ENCODE data around the gene LIN9. TPM values are rescaled to one million over a fixed set of nuclear protein-coding genes. Genes with fewer than 3 reads are reported as not detected.
A peak's percentile ranks its signal among the peaks of the same experiment; 100 is the strongest.

LIN9 gene
- total and polyA plus RNA-seq, 5 donors from 2014 or later: 3.1 to 6.7 (median 4.3) TPM

DNA sequence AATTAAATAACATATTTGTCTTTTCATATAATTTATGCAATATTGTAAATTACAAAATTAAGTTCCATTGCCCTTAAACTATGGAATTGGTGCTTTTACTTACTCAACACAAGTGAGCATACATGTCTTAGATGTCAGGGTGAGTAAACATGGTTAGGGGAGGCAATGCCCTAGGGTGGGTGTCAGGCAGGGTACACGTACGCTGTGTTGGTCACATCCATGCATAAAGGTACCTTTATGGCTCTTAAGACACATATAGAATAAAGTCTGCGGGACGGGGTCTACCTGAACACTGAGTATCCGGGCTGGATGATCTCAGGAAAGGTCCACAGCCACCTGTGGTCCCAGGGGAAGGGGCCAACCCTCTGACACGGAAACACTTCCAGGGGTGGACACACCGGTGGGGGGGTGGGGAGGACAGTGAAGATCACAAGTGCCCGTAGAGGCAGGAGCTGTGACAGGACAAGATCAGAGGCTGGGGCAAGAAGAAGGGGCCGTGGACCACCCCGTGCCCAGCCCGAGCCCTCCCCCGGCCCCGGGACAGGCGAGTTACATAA is 720 bp downstream of the LIN9 start:
- no peak for ATAC-seq (ENCODE audit: low read depth in 2 of 2)
- H3K36me3 Mint-ChIP-seq: no peaks in the 10 kb centered on the region

DNA sequence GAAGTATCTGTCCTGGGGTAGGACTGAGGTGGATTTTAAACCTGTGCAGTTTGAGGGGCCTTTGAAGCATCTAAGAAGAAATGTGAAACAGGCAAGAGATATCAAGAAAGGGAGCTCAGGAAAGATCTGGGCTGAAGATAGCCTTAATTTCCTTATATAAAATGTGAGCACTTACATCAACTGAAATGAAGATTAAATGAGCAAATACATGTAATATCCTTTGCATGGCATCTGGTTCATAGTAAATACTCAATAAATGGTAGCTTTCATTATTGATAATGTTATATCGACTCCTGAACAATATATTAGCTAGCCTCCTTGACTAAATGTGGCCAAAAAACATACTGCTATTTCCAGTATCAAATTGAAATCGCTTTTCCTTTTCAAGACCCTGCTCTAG is 2.5 kb downstream of the LIN9 start:
- no peaks in the 10 kb centered on the region for H3K36me3 ChIP-seq (ENCODE audit: control insufficient read depth, insufficient read depth, low read length)

More for the DNA sequence above, 720 bp downstream of the LIN9 start:
- Mint-ChIP-seq H3K4me3 (peak overlapping the region; percentile 92 to 99 (median 93)), H3K27ac (peak overlapping the region; percentile 38 to 92 (median 91)), H3K9me3 (no peaks in the 10 kb centered on the region), H3K27me3 (peaks cover 11% of the 10 kb centered on the region), H3K4me1 (peaks cover 10 to 44% (median 20%) of the 10 kb centered on the region in 4 donors)
- Histone ChIP-seq H3K4me3 (ENCODE audit: low read depth, low read length) (peak overlapping the region; percentile 78), H3K36me3 (ENCODE audit: control insufficient read depth, insufficient read depth, low read length) (no peaks in the 10 kb centered on the region), H3K4me1 (ENCODE audit: control insufficient read depth, insufficient read depth, low read length, poor library complexity, severe bottlenecking) (peaks cover 16% of the 10 kb centered on the region), H3K27ac (ENCODE audit: insufficient read depth, low read length, poor library complexity, severe bottlenecking) (peak overlapping the region; percentile 62), H3K27me3 (ENCODE audit: control insufficient read depth, insufficient read depth, low read length) (peaks cover 11% of the 10 kb centered on the region), H3K9me3 (ENCODE audit: control insufficient read depth in 2 of 2, low read length in 2 of 2) (no peaks in the 10 kb centered on the region)
- peak in 1 of 3 donors; percentile 41 for DNase-seq

DNA sequence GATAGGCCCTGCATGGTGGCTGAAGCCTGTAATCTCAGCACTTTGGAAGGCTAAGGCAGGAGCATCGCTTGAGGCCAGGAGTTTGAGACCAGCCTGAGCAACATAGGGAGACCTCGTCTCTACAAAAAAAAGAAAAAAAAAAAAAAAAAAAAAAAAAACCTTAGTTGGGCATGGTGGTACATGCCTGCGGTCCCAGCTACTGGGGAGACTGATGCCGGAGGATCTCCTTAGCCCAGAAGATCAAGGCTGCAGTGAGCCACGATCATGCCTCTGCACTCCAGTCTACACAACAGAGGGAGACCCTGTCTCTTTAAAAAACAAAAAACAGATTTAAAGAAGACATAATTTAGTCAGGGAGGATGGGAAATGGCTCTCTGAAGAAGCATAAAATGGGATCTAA is 3.8 kb downstream of the LIN9 start:
- H3K4me1 ChIP-seq (ENCODE audit: control insufficient read depth, insufficient read depth, low read length, poor library complexity, severe bottlenecking): peaks cover 16% of the 10 kb centered on the region
- Mint-ChIP-seq H3K4me3 (no peak overlapping the region), H3K9me3 (peaks cover 0 to 2% (median 0%) of the 10 kb centered on the region in 7 donors), H3K36me3 (no peaks in the 10 kb centered on the region), H3K27ac (no peak overlapping the region), H3K27me3 (no peaks in the 10 kb centered on the region), H3K4me1 (peaks cover 16 to 52% (median 28%) of the 10 kb centered on the region in 4 donors)
- H3K27me3 ChIP-seq (ENCODE audit: control insufficient read depth, insufficient read depth, low read length): peaks cover 5% of the 10 kb centered on the region
- H3K36me3 ChIP-seq (ENCODE audit: control insufficient read depth, insufficient read depth, low read length): peaks cover 2% of the 10 kb centered on the region
- DNase-seq (no peak), ATAC-seq (ENCODE audit: low read depth in 2 of 2) (no peak)
- H3K9me3 ChIP-seq (ENCODE audit: control insufficient read depth in 2 of 2, low read length in 2 of 2): no peaks in the 10 kb centered on the region
- H3K27ac ChIP-seq (ENCODE audit: insufficient read depth, low read length, poor library complexity, severe bottlenecking): no peak overlapping the region
- no peak overlapping the region for H3K4me3 ChIP-seq (ENCODE audit: low read depth, low read length)

More for the DNA sequence above, 2.5 kb downstream of the LIN9 start:
- Mint-ChIP-seq H3K36me3 (no peaks in the 10 kb centered on the region), H3K27me3 (peaks cover 8% of the 10 kb centered on the region), H3K4me3 (peak overlapping the region in 2 of 4 donors; percentile 55 to 80), H3K9me3 (peaks cover 0 to under 1% (median 0%) of the 10 kb centered on the region in 7 donors), H3K27ac (no peak overlapping the region), H3K4me1 (peaks cover 17 to 52% (median 26%) of the 10 kb centered on the region in 4 donors)
- no peak for ATAC-seq (ENCODE audit: low read depth in 2 of 2)
- H3K9me3 ChIP-seq (ENCODE audit: control insufficient read depth in 2 of 2, low read length in 2 of 2): no peaks in the 10 kb centered on the region
- H3K27me3 ChIP-seq (ENCODE audit: control insufficient read depth, insufficient read depth, low read length): peaks cover 7% of the 10 kb centered on the region
- no peak overlapping the region for H3K4me3 ChIP-seq (ENCODE audit: low read depth, low read length)
- H3K4me1 ChIP-seq (ENCODE audit: control insufficient read depth, insufficient read depth, low read length, poor library complexity, severe bottlenecking): peaks cover 16% of the 10 kb centered on the region
- DNase-seq: no peak
- H3K27ac ChIP-seq (ENCODE audit: insufficient read depth, low read length, poor library complexity, severe bottlenecking): no peak overlapping the region

DNA sequence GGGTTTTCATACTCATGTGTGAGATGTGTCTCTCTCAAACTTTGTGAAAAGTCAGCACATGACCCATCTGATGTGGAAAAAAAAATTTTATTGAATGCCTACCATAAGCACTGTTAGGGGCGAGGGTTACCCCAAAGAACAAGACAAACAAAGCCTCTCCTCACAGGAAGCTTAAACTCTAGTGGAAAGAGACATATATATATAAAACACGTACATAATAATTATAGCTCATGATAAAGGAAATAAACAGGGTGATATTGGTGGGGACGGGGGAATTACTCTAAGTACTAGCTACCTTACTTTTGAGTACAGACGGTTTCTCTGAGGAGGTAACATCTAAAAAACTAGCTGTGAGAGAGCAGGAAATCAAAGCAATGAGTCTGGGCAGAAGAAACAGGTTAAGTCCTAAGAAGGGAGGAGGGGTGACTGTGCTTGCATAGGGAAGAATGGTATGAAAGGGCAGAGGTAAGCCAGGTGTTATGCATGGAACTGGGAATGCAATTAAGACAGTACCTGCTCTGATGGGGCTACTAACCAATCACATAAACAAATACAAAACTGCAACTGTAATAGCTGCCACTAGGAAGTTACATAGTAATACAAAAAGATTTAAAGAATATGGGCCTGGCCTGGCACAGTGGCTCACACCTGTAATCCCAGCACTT is 4.5 kb downstream of the LIN9 start:
- H3K27ac Mint-ChIP-seq: peak overlapping the region in 1 of 3 donors; percentile 4
- H3K27me3 Mint-ChIP-seq: no peaks in the 10 kb centered on the region
- no peak for DNase-seq
- Histone ChIP-seq H3K4me1 (ENCODE audit: control insufficient read depth, insufficient read depth, low read length, poor library complexity, severe bottlenecking) (peaks cover 11% of the 10 kb centered on the region), H3K4me3 (ENCODE audit: low read depth, low read length) (no peak overlapping the region), H3K27ac (ENCODE audit: insufficient read depth, low read length, poor library complexity, severe bottlenecking) (no peak overlapping the region), H3K9me3 (ENCODE audit: control insufficient read depth in 2 of 2, low read length in 2 of 2) (no peaks in the 10 kb centered on the region), H3K36me3 (ENCODE audit: control insufficient read depth, insufficient read depth, low read length) (peaks cover 4% of the 10 kb centered on the region), H3K27me3 (ENCODE audit: control insufficient read depth, insufficient read depth, low read length) (no peaks in the 10 kb centered on the region)
- H3K36me3 Mint-ChIP-seq: peaks cover 1% of the 10 kb centered on the region
- peak overlapping the region in 1 of 4 donors; percentile 50 for H3K4me3 Mint-ChIP-seq
- H3K9me3 Mint-ChIP-seq: peaks cover 0 to 2% (median 0%) of the 10 kb centered on the region in 7 donors
- ATAC-seq (ENCODE audit: low read depth in 2 of 2): no peak
- peaks cover 12 to 44% (median 28%) of the 10 kb centered on the region in 4 donors for H3K4me1 Mint-ChIP-seq

DNA sequence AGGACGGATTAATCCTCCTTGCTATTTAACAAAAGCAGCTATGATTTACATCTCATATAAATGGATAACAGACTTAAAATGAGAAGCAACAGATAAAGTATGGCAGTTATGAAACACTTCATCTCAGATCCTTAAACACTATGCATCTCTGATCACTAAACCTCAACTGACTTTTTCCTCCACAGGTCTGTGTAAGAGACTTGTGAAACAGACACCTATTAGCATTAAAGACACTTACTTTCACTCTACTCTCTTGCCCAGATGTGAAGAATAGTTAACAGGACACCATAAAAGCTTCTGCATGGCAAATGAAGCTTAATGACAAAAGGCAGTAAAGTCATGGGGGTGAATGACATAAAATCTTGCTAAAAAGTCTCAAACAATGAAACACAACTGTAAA is 6.2 kb downstream of the LIN9 start:
- peaks cover 2% of the 10 kb centered on the region for H3K4me1 ChIP-seq (ENCODE audit: control insufficient read depth, insufficient read depth, low read length, poor library complexity, severe bottlenecking)
- Mint-ChIP-seq H3K4me1 (peaks cover 12 to 37% (median 27%) of the 10 kb centered on the region in 4 donors), H3K27me3 (no peaks in the 10 kb centered on the region), H3K27ac (no peak overlapping the region), H3K4me3 (no peak overlapping the region), H3K9me3 (peaks cover 0 to 2% (median 0%) of the 10 kb centered on the region in 7 donors), H3K36me3 (peaks cover 13% of the 10 kb centered on the region)
- H3K27ac ChIP-seq (ENCODE audit: insufficient read depth, low read length, poor library complexity, severe bottlenecking): no peak overlapping the region
- no peaks in the 10 kb centered on the region for H3K27me3 ChIP-seq (ENCODE audit: control insufficient read depth, insufficient read depth, low read length)
- ATAC-seq (ENCODE audit: low read depth in 2 of 2) (no peak), DNase-seq (no peak)
- no peak overlapping the region for H3K4me3 ChIP-seq (ENCODE audit: low read depth, low read length)
- no peaks in the 10 kb centered on the region for H3K9me3 ChIP-seq (ENCODE audit: control insufficient read depth in 2 of 2, low read length in 2 of 2)
- H3K36me3 ChIP-seq (ENCODE audit: control insufficient read depth, insufficient read depth, low read length): peaks cover 14% of the 10 kb centered on the region

DNA sequence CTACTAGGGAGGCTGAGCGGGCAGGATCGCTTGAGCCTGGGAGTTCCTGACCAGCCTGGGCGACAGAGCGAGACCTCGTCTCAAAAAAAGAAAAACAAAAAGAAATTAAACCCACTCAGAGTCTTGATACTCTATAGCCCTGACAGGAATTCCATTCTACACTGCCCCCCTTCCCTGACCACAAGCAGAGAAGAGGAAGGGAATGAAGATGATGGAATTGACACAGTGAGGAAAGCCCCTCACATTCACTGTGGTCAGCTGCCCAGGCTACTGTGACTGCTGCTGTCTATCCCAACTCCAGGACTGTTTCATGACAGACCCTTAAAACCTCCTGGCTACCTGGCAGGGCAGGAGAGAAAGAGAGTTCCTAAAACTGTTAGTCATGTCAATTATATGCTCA is 12.1 kb downstream of the LIN9 start:
- Histone ChIP-seq H3K9me3 (ENCODE audit: control insufficient read depth in 2 of 2, low read length in 2 of 2) (no peaks in the 10 kb centered on the region), H3K27me3 (ENCODE audit: control insufficient read depth, insufficient read depth, low read length) (no peaks in the 10 kb centered on the region), H3K4me3 (ENCODE audit: low read depth, low read length) (no peak overlapping the region), H3K36me3 (ENCODE audit: control insufficient read depth, insufficient read depth, low read length) (peaks cover 38% of the 10 kb centered on the region), H3K27ac (ENCODE audit: insufficient read depth, low read length, poor library complexity, severe bottlenecking) (no peak overlapping the region), H3K4me1 (ENCODE audit: control insufficient read depth, insufficient read depth, low read length, poor library complexity, severe bottlenecking) (no peaks in the 10 kb centered on the region)
- no peak for DNase-seq
- no peak overlapping the region for H3K4me3 Mint-ChIP-seq
- peaks cover 0 to 2% (median 0%) of the 10 kb centered on the region in 7 donors for H3K9me3 Mint-ChIP-seq
- peaks cover 0 to 9% (median 5%) of the 10 kb centered on the region in 4 donors for H3K4me1 Mint-ChIP-seq
- no peak for ATAC-seq (ENCODE audit: low read depth in 2 of 2)
- peaks cover 32% of the 10 kb centered on the region for H3K36me3 Mint-ChIP-seq
- no peaks in the 10 kb centered on the region for H3K27me3 Mint-ChIP-seq
- H3K27ac Mint-ChIP-seq: no peak overlapping the region

DNA sequence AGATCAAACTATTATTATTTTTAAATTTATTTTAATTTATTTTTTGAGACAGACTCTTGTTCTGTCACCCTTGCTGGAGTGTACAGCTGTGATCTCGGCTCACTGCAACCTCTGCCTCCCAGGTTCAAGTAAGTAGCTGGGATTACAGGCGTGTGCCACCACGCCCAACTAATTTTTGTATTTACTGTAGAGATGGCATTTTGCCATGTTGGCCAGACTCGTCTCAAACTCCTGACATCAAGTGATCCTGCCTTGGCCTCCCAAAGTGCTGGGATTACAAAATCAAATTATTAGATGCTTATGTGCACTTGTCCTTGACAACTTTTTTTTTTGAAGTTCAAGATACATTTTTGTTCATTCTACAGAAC is 15.4 kb downstream of the LIN9 start:
- H3K4me3 ChIP-seq (ENCODE audit: low read depth, low read length): no peak overlapping the region
- ATAC-seq (ENCODE audit: low read depth in 2 of 2) (no peak), DNase-seq (no peak)
- peaks cover 0 to under 1% (median 0%) of the 10 kb centered on the region in 4 donors for H3K4me1 Mint-ChIP-seq
- H3K9me3 ChIP-seq (ENCODE audit: control insufficient read depth in 2 of 2, low read length in 2 of 2): no peaks in the 10 kb centered on the region
- no peaks in the 10 kb centered on the region for H3K9me3 Mint-ChIP-seq
- H3K27me3 Mint-ChIP-seq: no peaks in the 10 kb centered on the region
- H3K36me3 Mint-ChIP-seq: peaks cover 23% of the 10 kb centered on the region
- no peak overlapping the region for H3K4me3 Mint-ChIP-seq
- H3K4me1 ChIP-seq (ENCODE audit: control insufficient read depth, insufficient read depth, low read length, poor library complexity, severe bottlenecking): no peaks in the 10 kb centered on the region
- H3K27me3 ChIP-seq (ENCODE audit: control insufficient read depth, insufficient read depth, low read length): no peaks in the 10 kb centered on the region
- peaks cover 30% of the 10 kb centered on the region for H3K36me3 ChIP-seq (ENCODE audit: control insufficient read depth, insufficient read depth, low read length)
- H3K27ac Mint-ChIP-seq: peak overlapping the region in 2 of 3 donors; percentile 23 to 59
- no peak overlapping the region for H3K27ac ChIP-seq (ENCODE audit: insufficient read depth, low read length, poor library complexity, severe bottlenecking)
